HG03175 (cell line): Measurements from ENCODE around the gene SLC10A2.
A peak's percentile ranks its signal among the peaks of the same experiment; 100 is the strongest.
"Not testable (repeated sequence)": the region's sequence is repeated elsewhere in the genome, so short reads cannot be mapped to it uniquely, and the experiment has no call there.

Experiments used
- ATAC-seq: cut with Tn5 transposase; IDR thresholded peaks from one replicate; pipeline ENCODE4 v1.9.1; 2021; ENCODE audit warnings: mild to moderate bottlenecking, moderate library complexity; ENCODE audit not compliant: unreplicated experiment

Gene SLC10A2, protein sequence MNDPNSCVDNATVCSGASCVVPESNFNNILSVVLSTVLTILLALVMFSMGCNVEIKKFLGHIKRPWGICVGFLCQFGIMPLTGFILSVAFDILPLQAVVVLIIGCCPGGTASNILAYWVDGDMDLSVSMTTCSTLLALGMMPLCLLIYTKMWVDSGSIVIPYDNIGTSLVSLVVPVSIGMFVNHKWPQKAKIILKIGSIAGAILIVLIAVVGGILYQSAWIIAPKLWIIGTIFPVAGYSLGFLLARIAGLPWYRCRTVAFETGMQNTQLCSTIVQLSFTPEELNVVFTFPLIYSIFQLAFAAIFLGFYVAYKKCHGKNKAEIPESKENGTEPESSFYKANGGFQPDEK

GRCh38 chr13:103066079-103066780 lies at the start of gene SLC10A2:
Gene SLC10A2, minus strand, starts transcription at chr13:103066417. Its CDS starts 168 bp downstream, at chr13:103066249.
- no peak for ATAC-seq

DNA sequence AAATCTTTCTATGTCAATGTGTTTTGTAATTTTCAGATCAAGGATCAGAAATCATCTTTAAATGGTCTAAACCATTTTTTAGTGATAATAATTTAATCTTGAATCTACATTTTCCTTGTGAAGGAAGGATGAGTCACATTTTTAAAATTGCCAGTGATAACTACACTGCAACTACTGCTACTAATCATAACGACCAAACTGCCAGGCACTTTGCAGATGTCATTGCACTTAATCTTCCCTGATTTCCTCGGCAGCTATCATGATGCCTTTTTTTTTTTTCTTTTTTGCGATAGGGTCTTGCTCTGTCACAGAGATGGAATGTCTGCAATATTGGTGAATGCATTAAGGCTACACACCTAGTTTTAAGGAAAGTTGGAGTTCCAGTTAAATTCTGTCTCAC lies 41.4 kb upstream of the SLC10A2 start:
- ATAC-seq = no peak

DNA sequence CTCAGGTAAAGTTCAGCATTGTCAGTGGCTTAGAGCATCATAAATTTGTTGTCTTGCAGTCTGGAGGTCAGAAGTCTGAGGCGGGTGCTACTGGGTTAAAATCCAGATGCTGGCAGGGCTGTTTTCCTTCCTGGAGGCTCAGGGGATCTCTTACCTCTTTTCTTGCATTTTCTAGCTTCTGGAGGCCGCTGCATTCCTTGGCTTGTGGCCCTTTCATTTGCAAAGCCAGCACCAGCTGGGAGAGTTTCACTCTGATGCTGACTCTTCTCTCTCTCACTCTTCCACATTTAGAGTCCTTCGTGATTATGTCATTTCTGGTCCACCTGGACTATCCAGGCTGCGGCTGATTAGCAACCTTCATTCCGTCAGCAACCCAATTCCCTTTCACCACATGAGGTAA lies 38.1 kb upstream of the SLC10A2 start:
- no peak for ATAC-seq

GRCh38 chr13:103103456-103103855 lies 37.2 kb upstream of the SLC10A2 start:
- not testable (repeated sequence) for ATAC-seq

DNA sequence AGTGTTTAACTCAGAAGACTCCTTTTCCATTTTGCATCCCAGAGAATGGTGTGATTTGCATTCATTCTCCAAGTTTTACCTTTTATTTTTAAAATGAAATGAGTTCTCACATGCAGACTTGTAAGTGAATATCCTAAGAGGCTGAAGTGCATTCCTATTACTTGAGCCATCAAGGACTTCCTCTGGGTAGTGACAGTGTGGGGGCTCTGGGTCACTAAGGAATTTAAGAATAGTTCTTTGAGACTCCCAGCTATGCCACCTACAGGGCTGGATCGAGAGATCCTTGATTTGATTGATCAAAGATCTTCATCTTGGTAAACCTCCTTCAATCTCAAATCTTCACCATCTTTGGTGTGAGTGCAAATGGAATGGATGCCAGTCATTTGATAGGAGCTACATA lies 36.3 kb upstream of the SLC10A2 start:
- no peak for ATAC-seq

- ATAC-seq = no peak
Observed at GRCh38 chr13:103101901-103102300, 35.7 kb upstream of the SLC10A2 start.

GRCh38 chr13:103101500-103101899 lies 35.3 kb upstream of the SLC10A2 start:
- no peak for ATAC-seq

DNA sequence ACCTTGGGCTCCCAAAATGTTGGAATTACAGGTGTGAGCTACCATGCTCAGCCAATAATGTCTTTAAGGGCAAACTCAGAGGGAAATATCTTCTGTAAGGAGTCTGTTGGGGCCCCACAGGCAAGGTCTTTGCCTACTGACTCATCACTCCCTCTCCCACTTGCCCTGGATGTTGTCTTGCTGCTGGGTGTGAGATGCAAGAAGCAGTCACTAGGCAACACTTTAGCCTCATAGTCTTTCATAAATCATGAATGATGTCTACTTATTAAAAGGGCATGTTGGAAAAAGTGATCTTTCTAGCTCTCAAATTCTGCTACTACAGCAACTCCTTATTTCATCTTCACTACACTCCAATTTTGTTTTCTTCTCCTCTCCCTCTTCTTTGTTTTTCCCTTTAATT lies 34.6 kb upstream of the SLC10A2 start:
- ATAC-seq = no peak

DNA sequence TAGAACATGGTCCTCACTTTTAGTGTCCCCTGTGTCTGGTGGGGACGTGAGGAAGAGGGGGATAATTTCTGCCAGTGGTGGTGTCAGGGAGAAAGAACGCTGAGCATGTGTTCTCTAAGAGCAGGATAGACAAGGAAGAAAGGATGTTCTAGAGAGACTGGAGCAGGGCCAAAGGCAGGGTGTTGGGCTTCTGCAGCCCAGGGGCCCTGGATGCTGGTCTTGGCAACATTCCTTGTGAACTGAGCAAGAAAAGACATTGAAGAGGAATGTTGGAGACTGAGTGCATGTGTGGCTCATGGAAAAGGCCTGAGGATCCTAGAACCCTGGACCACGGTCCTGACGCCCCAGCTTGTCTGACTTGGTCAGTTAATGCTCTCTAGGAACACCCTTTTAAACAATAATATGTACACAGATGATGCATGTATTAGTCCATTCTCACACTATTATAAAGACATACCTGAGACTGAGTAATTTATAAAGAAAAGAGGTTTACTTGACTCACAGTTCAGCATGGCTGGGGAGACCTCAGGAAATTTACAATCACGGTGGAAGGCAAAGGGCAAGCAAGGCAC lies 33.6 kb upstream of the SLC10A2 start:
- ATAC-seq = no peak

DNA sequence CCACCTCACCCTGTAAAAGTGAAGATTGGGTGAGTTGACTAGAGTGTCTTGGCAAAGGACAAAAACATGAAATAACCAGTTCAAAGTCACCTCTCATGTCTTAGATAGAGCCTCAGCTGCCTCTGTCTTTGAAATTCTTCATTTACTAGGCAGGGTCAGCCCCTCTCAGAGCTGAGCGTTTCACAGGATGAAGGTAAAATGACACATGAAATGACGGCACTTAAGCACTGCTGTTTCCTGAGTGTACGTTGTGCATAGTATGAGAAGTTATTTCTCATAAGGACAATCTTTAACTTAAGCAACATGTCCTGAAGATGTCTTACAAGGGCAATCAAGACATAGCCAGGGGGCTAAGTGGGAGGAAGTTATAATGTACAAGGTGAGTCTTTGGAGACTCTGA lies 32.3 kb upstream of the SLC10A2 start:
- ATAC-seq = no peak

DNA sequence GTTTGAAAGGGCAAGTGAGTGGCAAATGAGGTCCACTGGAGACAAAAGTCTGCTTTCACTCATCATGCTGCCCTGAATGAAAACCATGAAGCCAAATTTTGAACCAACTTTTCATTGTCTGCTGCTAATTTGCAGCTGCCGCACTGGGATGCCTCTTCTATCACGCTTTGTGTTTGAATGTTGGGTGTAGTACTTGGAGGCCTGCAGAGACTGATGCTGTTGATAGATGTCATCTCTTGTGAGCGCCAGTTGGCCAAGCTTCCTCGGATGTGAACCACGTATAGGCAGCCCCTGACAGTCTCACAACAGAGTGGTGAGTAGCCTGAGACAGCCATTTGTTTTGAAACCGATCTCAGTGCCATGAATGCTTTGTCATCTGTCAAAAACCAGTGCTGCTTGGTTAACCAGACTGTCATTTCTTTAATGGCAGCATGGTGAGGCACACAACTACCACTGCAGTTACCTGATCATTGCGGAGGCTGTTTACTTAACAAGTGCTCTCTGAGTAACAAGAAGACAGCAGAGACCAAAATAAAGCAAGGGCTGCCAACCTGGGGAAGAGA lies 31.2 kb upstream of the SLC10A2 start:
- no peak for ATAC-seq

- ATAC-seq = not testable (repeated sequence)
Observed at GRCh38 chr13:103093649-103094048, 27.4 kb upstream of the SLC10A2 start.

GRCh38 chr13:103087275-103087674 lies 21.1 kb upstream of the SLC10A2 start:
- no peak for ATAC-seq

DNA sequence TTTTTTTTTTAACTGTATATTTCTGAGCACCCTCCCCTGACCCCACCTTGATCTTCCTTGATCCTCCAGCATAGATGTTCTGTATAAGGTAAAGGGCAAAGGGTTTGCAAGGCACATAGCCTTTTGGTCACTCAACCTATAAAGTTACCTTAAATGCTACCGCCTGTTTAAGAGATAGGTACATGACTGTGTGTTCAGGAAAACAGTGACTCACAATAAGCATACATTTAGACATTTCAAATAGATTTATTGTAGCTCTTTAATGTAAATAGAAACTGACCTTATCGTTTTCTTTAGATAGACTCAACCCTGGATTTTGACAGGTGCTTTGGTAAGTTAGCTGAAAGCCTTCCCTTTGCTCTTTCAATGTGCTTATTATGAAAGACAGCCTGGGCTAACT lies 15.2 kb upstream of the SLC10A2 start:
- ATAC-seq = no peak

GRCh38 chr13:103078158-103078557 lies 11.9 kb upstream of the SLC10A2 start:
- ATAC-seq = peak; percentile 77

- ATAC-seq = no peak
Observed at GRCh38 chr13:103068836-103069235, 2.6 kb upstream of the SLC10A2 start.

GRCh38 chr13:103067751-103068555 lies 1.7 kb upstream of the SLC10A2 start:
- peak; percentile 50 for ATAC-seq

DNA sequence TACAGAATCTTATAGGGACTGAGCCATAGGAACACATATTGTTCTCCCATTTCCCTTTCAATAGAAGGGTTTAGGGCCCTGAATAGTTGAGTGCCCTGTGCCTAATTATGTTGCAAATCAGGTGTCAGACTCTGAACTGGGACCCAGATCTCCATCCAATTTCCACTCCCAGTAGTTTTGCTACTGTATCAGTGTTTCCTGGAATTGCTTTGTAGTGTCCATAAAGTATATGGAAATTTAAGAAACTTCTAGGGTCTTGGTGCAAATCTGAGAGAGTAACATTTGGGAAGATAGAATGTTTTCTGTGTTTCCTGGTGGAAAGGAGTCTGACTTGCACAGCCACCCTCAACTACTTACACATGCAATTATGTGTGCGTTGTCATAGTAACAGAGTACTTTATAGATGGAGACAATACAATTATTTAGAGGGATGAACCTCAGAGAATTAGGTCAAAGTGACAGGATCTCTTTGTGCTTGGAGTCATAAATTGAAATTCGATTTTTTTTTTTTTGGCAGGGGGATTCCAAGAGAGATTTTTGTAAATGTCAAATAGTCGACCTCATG lies 646 bp upstream of the SLC10A2 start:
- ATAC-seq = no peak

- ATAC-seq = no peak
Observed at GRCh38 chr13:103063376-103063775, 2.8 kb downstream of the SLC10A2 start.

DNA sequence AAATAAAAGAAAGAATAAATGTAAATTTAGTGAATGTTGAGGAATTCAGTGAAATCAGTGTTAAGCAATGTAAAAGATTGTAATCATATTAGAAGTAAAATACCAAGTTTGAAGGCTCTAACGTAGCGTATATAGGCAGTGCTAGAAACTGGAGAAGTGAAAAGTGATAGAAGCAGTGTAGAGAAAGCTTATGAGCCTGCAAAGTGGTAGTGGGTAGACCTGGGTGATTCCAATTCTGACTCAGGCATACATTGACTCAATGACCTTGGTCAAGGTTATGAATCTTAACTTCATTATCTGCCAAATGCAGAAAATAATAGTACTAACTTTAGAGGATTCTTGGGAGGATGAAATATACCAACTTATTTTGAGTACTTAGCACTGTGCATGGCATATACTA lies 4.1 kb downstream of the SLC10A2 start:
- no peak for ATAC-seq

DNA sequence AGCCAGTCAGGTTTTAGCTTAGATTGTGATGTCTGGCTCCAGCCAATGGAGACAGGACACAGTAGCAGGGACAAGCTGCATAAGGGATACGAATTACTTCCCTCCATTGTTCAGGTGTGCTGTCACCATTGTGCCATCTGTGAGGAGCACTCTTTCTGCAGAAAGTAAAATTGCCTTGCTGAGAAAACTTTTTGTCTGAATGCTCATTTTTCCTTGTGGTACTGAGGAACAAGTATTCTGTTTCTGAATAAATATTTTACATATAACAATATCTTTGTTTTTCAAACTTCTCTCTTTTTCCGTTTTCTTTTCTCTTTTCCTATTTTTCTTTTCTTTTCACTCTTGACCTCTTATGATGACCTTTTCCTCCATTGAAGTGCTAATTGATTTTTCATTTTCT lies 10.2 kb downstream of the SLC10A2 start:
- ATAC-seq = no peak
